Esophagus muscularis mucosa (tissue), 3 donors: ENCODE measurements around the gene TOE1.

Experiments
- CTCF ChIP-seq, 3 experiments: fragments of 200-600 bp in 2 of 3; fragments of 450-650 bp in 1 of 3; sonication (generic) in 2 of 3; IDR thresholded peaks; one replicate each; pipeline ENCODE4 v1.5.1; 2017 to 2019; ENCODE audit warnings: antibody characterized with exemption in 3 of 3, mild to moderate bottlenecking in 2 of 3, moderate library complexity in 1 of 3
- POLR2AphosphoS5 ChIP-seq, 2 donors: sonication (generic); formaldehyde crosslinking; IDR thresholded peaks; one replicate each; pipeline ENCODE4 v1.6.1; 2017; ENCODE audit warnings: antibody characterized with exemption in 2 of 2

GRCh38 chr1:45375104-45376090, 35.4 kb downstream of the TOE1 start:
- TF ChIP-seq POLR2AphosphoS5 (IDR thresholded peaks at IDR 0.05): no peak
- peak in 1 of 3 experiments; percentile 13 for TF ChIP-seq CTCF (IDR thresholded peaks at IDR 0.05)
